ENCODE data around the gene ATP8A2.
"Not testable (repeated sequence)": the region's sequence is repeated elsewhere in the genome, so short reads cannot be mapped to it uniquely, and the experiment has no call there.

Gene ATP8A2

DNA sequence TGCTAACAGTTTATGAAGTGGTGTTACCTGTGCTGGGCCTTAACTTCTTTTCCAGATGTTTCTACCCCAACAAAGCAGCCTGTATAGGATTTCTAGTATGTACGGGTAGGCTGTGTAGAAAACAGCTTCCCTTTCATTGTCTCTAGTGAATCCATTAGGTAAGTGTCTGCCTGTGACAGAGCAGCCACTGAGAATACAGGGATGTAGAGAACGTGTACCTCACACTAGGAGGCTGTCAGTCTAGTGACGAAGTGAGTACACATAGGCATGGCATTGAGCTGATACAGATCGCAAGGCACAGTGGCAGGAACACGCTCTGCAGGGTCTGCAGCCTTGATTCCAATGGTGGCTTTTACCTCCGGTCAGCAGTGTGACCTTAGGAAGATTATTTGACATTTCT lies 562.4 kb downstream of the ATP8A2 start:
- Mint-ChIP-seq H3K4me1 (no peaks in the 10 kb centered on the region), H3K27me3 (no peaks in the 10 kb centered on the region), H3K4me3 (no peak overlapping the region), H3K36me3 (no peaks in the 10 kb centered on the region), H3K9me3 (no peaks in the 10 kb centered on the region), H3K27ac (peak overlapping the region; percentile 10)

GRCh38 chr13:25939961-25940687 lies 568.4 kb downstream of the ATP8A2 start:
- H3K27me3 Mint-ChIP-seq = no peaks in the 10 kb centered on the region
- no peaks in the 10 kb centered on the region for H3K9me3 Mint-ChIP-seq
- H3K4me1 Mint-ChIP-seq = peaks cover 5% of the 10 kb centered on the region
- H3K4me3 Mint-ChIP-seq = no peak overlapping the region
- H3K36me3 Mint-ChIP-seq = no peaks in the 10 kb centered on the region
- no peak overlapping the region for H3K27ac Mint-ChIP-seq

DNA sequence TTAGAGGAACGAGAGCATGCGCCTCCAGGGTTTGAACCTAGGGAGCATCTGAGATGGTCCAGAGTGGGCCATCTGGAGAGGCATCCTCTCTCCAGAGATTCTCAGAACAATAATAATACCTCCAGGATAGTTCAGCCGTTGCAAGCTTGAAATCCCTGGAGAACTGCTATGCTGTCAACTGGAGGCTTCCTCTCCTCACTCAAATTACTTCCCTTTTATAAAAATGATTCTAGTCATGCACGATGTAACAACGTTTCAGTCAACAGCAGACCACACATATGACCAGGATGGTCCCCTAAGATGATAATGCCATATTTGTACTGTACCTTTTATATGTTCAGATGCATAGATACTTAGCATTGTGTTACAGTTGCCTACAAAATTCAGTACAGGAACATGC lies 571.3 kb downstream of the ATP8A2 start:
- no peak overlapping the region for H3K4me3 Mint-ChIP-seq
- H3K27ac Mint-ChIP-seq = no peak overlapping the region
- no peaks in the 10 kb centered on the region for H3K36me3 Mint-ChIP-seq
- H3K27me3 Mint-ChIP-seq = no peaks in the 10 kb centered on the region
- H3K4me1 Mint-ChIP-seq = peaks cover 8% of the 10 kb centered on the region
- H3K9me3 Mint-ChIP-seq = no peaks in the 10 kb centered on the region

DNA sequence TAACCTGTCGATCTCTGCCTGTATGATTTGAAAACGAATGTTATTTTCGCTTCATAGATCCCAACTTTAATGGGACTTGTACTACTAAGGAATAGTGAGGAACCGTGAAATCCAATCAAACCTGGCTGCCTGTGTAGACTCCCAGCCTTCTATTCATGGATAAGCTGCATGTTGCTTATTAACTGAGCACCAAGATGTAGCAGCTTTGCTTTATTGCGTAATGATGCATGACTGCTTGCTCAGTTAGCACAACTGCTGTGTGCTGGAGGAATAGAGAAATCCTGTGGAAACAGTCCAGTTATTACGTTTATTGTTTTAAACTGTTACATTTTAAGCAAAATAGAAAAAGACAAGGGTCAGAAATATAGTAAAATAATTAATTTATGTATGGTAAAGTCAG lies 571.9 kb downstream of the ATP8A2 start:
- Mint-ChIP-seq H3K27me3 (no peaks in the 10 kb centered on the region), H3K27ac (no peak overlapping the region), H3K4me1 (peaks cover 8% of the 10 kb centered on the region), H3K4me3 (no peak overlapping the region), H3K9me3 (no peaks in the 10 kb centered on the region), H3K36me3 (no peaks in the 10 kb centered on the region)

DNA sequence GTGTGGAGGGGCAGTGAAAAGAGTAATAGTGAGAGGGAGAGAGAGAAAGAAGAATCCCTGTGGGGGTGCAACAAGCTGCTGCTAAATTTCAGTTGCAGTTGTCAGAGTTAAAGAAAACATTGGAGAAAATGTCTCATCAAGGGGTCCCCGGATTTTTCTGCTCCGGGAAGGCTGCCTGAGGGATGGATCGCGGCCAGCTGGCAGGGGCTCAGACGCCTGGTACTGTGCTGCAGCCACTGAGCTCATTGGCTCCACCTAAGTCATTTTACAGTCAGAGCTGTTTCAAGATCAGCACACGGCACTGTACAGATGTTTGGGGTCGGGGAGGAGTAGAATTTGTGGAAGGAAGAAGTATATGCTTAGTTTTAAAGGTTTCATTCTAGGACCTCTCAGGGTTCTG lies 573.8 kb downstream of the ATP8A2 start:
- no peaks in the 10 kb centered on the region for H3K27me3 Mint-ChIP-seq
- H3K4me3 Mint-ChIP-seq = no peak overlapping the region
- peaks cover 8% of the 10 kb centered on the region for H3K4me1 Mint-ChIP-seq
- no peaks in the 10 kb centered on the region for H3K9me3 Mint-ChIP-seq
- H3K36me3 Mint-ChIP-seq = no peaks in the 10 kb centered on the region
- H3K27ac Mint-ChIP-seq = no peak overlapping the region

- Mint-ChIP-seq H3K4me3 (no peak overlapping the region), H3K4me1 (peaks cover 8% of the 10 kb centered on the region), H3K9me3 (no peaks in the 10 kb centered on the region), H3K27me3 (no peaks in the 10 kb centered on the region), H3K36me3 (no peaks in the 10 kb centered on the region), H3K27ac (no peak overlapping the region)
Measured at GRCh38 chr13:25946321-25946720, 574.5 kb downstream of the ATP8A2 start.

DNA sequence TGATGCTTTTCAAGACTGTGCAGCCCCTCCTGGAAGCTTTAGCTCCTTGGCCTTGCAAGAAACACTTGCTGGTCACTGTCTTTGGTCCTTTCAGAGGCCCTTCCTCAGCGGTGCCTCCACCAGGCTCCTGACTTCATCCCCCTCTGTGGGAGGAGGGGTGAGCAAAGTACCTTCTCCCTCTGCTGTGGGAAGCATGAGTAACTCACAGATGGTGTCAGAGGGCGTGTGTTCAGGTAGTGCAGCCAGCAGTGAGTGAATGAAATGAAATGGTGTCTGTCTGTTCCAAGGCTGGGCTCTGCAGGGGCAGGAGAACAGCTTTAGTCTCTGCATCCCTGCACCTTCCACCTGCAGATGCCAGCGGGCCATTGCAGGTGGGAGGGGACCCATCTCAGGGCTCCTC lies 577.1 kb downstream of the ATP8A2 start:
- Mint-ChIP-seq H3K27ac (no peak overlapping the region), H3K4me3 (no peak overlapping the region), H3K27me3 (no peaks in the 10 kb centered on the region), H3K9me3 (no peaks in the 10 kb centered on the region), H3K4me1 (peaks cover 12% of the 10 kb centered on the region), H3K36me3 (no peaks in the 10 kb centered on the region)

DNA sequence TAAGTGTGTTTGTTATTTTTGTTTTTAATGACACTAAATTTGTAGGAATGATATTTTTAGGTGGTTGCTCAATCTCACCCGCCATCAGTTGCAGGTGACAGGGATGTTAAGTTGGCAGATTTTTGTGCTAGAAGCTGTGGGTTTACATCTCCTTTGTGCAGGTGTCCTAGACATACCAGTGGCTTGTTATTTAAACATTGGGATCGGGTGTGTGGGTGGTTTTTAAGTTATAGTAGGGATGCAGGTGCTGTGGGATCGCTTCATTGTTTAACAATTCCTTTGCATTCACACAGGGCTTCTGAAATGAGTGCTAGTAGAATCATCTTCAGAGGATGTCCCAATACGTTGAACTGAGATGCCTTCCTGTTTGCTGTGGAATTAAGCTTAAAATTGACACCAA lies 580.1 kb downstream of the ATP8A2 start:
- Mint-ChIP-seq H3K27ac (no peak overlapping the region), H3K36me3 (no peaks in the 10 kb centered on the region), H3K9me3 (no peaks in the 10 kb centered on the region), H3K4me1 (peaks cover 18% of the 10 kb centered on the region), H3K4me3 (no peak overlapping the region), H3K27me3 (no peaks in the 10 kb centered on the region)

DNA sequence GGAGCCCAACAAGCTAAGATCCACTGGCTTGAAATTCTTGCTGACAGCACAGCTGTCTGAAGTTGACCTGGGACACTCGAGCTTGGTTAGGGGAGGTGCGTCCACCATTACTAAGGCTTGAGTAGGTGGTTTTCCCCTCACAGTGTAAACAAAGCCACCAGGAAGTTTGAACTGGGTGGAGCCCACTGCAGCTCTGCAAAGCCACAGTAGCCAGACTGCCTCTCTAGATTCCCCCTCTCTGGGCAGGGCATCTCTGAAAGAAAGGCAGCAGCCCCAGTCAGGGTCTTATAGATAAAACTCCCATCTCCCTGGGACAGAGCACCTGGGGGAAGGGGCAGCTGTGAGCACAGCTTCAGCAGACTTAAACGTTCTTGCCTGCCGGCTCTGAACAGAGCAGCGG lies 582.3 kb downstream of the ATP8A2 start:
- H3K4me1 Mint-ChIP-seq = peaks cover 25% of the 10 kb centered on the region

DNA sequence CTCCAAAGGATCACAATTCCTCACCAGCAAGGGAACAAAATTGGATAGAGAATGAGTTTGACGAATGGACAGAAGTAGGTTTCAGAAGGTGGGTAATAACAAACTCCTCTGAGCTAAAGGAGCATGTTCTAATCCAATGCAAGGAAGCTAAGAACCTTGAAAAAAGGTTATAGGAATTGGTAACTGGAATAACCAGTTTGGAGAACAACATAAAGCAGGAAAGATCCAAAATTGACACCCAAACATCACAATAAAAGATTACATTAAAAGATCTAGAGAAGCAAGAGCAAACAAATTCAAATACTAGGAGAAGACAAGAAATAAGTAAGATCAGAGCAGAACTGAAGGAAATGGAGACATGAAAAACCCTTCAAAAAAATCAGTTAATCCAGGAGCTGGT lies 583.2 kb downstream of the ATP8A2 start:
- H3K9me3 Mint-ChIP-seq, H3K4me3 Mint-ChIP-seq, H3K27ac Mint-ChIP-seq, H3K27me3 Mint-ChIP-seq, H3K36me3 Mint-ChIP-seq: not testable (repeated sequence)
- peaks cover 34% of the 10 kb centered on the region for H3K4me1 Mint-ChIP-seq

More for the DNA sequence above, 582.3 kb downstream of the ATP8A2 start:
- H3K4me3 Mint-ChIP-seq, H3K27ac Mint-ChIP-seq, H3K36me3 Mint-ChIP-seq, H3K27me3 Mint-ChIP-seq, H3K9me3 Mint-ChIP-seq: not testable (repeated sequence)

DNA sequence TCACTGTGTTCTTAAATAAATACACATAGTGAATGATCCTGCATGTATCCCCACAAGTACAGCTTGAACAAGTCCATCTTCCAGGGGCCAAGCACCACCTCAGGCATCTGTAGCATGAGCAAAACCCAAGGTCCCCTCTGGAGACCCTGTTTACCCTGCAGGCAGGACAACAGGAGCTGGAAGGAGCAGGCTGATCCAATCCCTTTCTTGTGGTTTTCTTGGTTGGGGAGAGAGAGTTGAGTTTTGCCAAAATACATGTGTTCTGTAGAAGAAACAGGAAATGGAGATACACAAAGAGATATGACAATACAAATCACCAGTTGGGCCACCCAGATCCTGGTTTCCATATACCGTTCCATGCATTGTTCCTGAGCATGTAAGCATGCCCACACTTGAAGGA lies 587.2 kb downstream of the ATP8A2 start:
- Mint-ChIP-seq H3K36me3 (no peaks in the 10 kb centered on the region), H3K27ac (no peak overlapping the region)

GRCh38 chr13:25961294-25961693 lies 589.5 kb downstream of the ATP8A2 start:
- no peaks in the 10 kb centered on the region for H3K9me3 Mint-ChIP-seq
- H3K4me3 Mint-ChIP-seq = no peak overlapping the region
- H3K27me3 Mint-ChIP-seq = no peaks in the 10 kb centered on the region
- peaks cover 28% of the 10 kb centered on the region for H3K4me1 Mint-ChIP-seq
- H3K36me3 Mint-ChIP-seq = no peaks in the 10 kb centered on the region
- no peak overlapping the region for H3K27ac Mint-ChIP-seq

More for the DNA sequence above, 587.2 kb downstream of the ATP8A2 start:
- H3K4me3 Mint-ChIP-seq = no peak overlapping the region
- no peaks in the 10 kb centered on the region for H3K27me3 Mint-ChIP-seq
- peaks cover 41% of the 10 kb centered on the region for H3K4me1 Mint-ChIP-seq
- H3K9me3 Mint-ChIP-seq = no peaks in the 10 kb centered on the region

- Mint-ChIP-seq H3K4me1 (peaks cover 24% of the 10 kb centered on the region), H3K27ac (no peak overlapping the region), H3K27me3 (no peaks in the 10 kb centered on the region), H3K4me3 (no peak overlapping the region), H3K9me3 (no peaks in the 10 kb centered on the region), H3K36me3 (no peaks in the 10 kb centered on the region)
Measured at GRCh38 chr13:25963674-25964073, 591.9 kb downstream of the ATP8A2 start.

DNA sequence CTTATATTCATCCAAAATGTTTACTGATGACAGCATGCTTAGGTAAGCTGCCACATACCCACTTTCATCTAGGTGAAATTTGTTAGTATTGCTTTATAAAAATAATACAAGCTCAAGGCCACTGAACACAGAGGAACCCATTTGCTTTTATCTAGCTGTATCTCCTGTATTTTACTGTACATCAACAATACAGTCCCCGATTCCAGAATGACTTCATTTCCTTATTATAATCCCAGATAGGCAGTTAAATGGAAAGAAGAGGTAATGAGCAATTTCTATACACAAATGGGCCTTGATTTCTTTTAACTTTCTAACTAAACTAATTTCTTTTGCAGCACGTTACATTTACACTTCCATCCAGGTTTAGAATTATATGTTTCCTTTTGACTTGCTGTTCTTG lies 593.8 kb downstream of the ATP8A2 start:
- no peak overlapping the region for H3K27ac Mint-ChIP-seq
- H3K9me3 Mint-ChIP-seq = no peaks in the 10 kb centered on the region
- H3K27me3 Mint-ChIP-seq = no peaks in the 10 kb centered on the region
- H3K4me3 Mint-ChIP-seq = no peak overlapping the region
- H3K36me3 Mint-ChIP-seq = no peaks in the 10 kb centered on the region
- H3K4me1 Mint-ChIP-seq = peaks cover 15% of the 10 kb centered on the region

GRCh38 chr13:25966086-25966485 lies 594.3 kb downstream of the ATP8A2 start:
- peaks cover 15% of the 10 kb centered on the region for H3K4me1 Mint-ChIP-seq
- H3K4me3 Mint-ChIP-seq = no peak overlapping the region
- no peaks in the 10 kb centered on the region for H3K36me3 Mint-ChIP-seq
- no peaks in the 10 kb centered on the region for H3K9me3 Mint-ChIP-seq
- no peak overlapping the region for H3K27ac Mint-ChIP-seq
- no peaks in the 10 kb centered on the region for H3K27me3 Mint-ChIP-seq

GRCh38 chr13:25967144-25967543 lies 595.4 kb downstream of the ATP8A2 start:
- Mint-ChIP-seq H3K9me3 (no peaks in the 10 kb centered on the region), H3K4me3 (no peak overlapping the region), H3K4me1 (peaks cover 22% of the 10 kb centered on the region), H3K27me3 (no peaks in the 10 kb centered on the region), H3K27ac (no peak overlapping the region), H3K36me3 (no peaks in the 10 kb centered on the region)

DNA sequence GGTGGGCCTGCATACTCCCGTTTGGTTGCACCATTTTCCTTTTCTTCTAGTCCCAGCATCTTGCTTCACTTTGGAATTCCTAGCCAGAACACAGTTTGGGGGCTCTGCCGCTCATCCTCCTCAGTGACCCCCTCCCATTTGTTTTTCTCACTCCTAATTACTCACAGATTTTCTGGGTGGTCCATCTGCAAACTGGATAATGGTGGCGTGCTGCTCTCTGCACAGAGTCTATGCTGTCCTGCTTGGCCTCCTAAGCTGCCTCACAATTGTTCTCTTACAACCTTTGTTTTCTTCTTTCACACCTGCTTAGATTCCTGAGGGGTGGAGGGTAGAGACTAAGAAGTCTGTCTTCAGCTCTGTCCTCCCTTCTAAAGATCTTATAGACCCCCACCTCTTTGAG lies 599.3 kb downstream of the ATP8A2 start:
- Mint-ChIP-seq H3K36me3 (no peaks in the 10 kb centered on the region), H3K27me3 (no peaks in the 10 kb centered on the region), H3K9me3 (no peaks in the 10 kb centered on the region), H3K27ac (peak overlapping the region; percentile 71), H3K4me3 (peak overlapping the region; percentile 60), H3K4me1 (peaks cover 51% of the 10 kb centered on the region)
